Neutrophil (primary cell): ENCODE measurements around the gene LYPLAL1.

Experiments used
- H3K27ac ChIP-seq: fragments of 200-600 bp; sonication (generic); 2 replicates; pipeline ENCODE4 v1.5.1; 2016; ENCODE audit warnings: mild to moderate bottlenecking, moderate library complexity
- H3K27me3 ChIP-seq: fragments of 200-600 bp; sonication (generic); 2 replicates; pipeline ENCODE4 v1.6.0; 2016; ENCODE audit warnings: mild to moderate bottlenecking
- H3K36me3 ChIP-seq: fragments of 200-600 bp; sonication (generic); 2 replicates; pipeline ENCODE4 v1.5.1; 2017
- H3K4me1 ChIP-seq, 2 experiments: fragments of 200-600 bp in 1 of 2; sonication (generic) in 1 of 2; 1 replicate in 1 of 2; 2 replicates in 1 of 2; pipeline versions ENCODE4 v1.5.1 to v1.6.1; 2013 to 2016; ENCODE audit warnings: low read depth in 1 of 2, low read length in 1 of 2, mild to moderate bottlenecking in 1 of 2, moderate library complexity in 1 of 2; ENCODE audit not compliant: control insufficient read depth in 1 of 2, insufficient read depth in 1 of 2
- H3K4me3 ChIP-seq, 2 experiments: fragments of 200-600 bp in 1 of 2; sonication (generic) in 1 of 2; 1 replicate in 1 of 2; 2 replicates in 1 of 2; pipeline ENCODE4 v1.5.1; 2013 to 2016; ENCODE audit warnings: low read depth in 1 of 2, low read length in 1 of 2, mild to moderate bottlenecking in 1 of 2, moderate library complexity in 1 of 2
- H3K9me3 ChIP-seq: fragments of 200-600 bp; sonication (generic); 2 replicates; pipeline ENCODE4 v1.5.1; 2016
- CTCF ChIP-seq: fragments of 200-600 bp; sonication (generic); IDR thresholded peaks from 2 replicates; pipeline ENCODE4 v1.5.1; 2016; ENCODE audit warnings: antibody characterized with exemption

LYPLAL1 gene

GRCh38 chr1:219227360-219228057 is 53.8 kb downstream of the LYPLAL1 start:
- Histone ChIP-seq H3K36me3 (no peaks in the 10 kb centered on the region), H3K4me1 (peaks cover 0 to 17% of the 10 kb centered on the region in 2 experiments), H3K27me3 (no peaks in the 10 kb centered on the region), H3K9me3 (no peaks in the 10 kb centered on the region), H3K4me3 (no peak overlapping the region), H3K27ac (no peak overlapping the region)
- TF ChIP-seq CTCF = no peak

- no peaks in the 10 kb centered on the region for H3K36me3 ChIP-seq
- H3K27me3 ChIP-seq = no peaks in the 10 kb centered on the region
- no peaks in the 10 kb centered on the region for H3K9me3 ChIP-seq
- H3K27ac ChIP-seq = no peak overlapping the region
- H3K4me1 ChIP-seq = peaks cover 0 to 17% of the 10 kb centered on the region in 2 experiments
- H3K4me3 ChIP-seq = no peak overlapping the region
- no peak for TF ChIP-seq CTCF
Observed at GRCh38 chr1:219228058-219228419, 54.4 kb downstream of the LYPLAL1 start.

GRCh38 chr1:219232890-219233289 is 59.2 kb downstream of the LYPLAL1 start:
- no peak for TF ChIP-seq CTCF
- peaks cover 0 to under 1% of the 10 kb centered on the region in 2 experiments for H3K4me1 ChIP-seq
- H3K9me3 ChIP-seq = no peaks in the 10 kb centered on the region
- no peaks in the 10 kb centered on the region for H3K27me3 ChIP-seq
- H3K4me3 ChIP-seq = no peak overlapping the region
- no peaks in the 10 kb centered on the region for H3K36me3 ChIP-seq
- no peak overlapping the region for H3K27ac ChIP-seq

- Histone ChIP-seq H3K27ac (no peak overlapping the region), H3K27me3 (no peaks in the 10 kb centered on the region), H3K9me3 (no peaks in the 10 kb centered on the region), H3K4me1 (no peaks in the 10 kb centered on the region), H3K36me3 (no peaks in the 10 kb centered on the region), H3K4me3 (no peak overlapping the region)
- no peak for TF ChIP-seq CTCF
Observed at GRCh38 chr1:219235903-219236481, 62.3 kb downstream of the LYPLAL1 start.

GRCh38 chr1:219236933-219237610 is 63.4 kb downstream of the LYPLAL1 start:
- no peaks in the 10 kb centered on the region for H3K36me3 ChIP-seq
- no peaks in the 10 kb centered on the region for H3K9me3 ChIP-seq
- H3K27ac ChIP-seq = no peak overlapping the region
- H3K4me3 ChIP-seq = no peak overlapping the region
- H3K27me3 ChIP-seq = no peaks in the 10 kb centered on the region
- H3K4me1 ChIP-seq = no peaks in the 10 kb centered on the region
- no peak for TF ChIP-seq CTCF
